ENCODE measurements around the gene BRSK1.
A peak's percentile ranks its signal among the peaks of the same experiment; 100 is the strongest.

BRSK1 gene

GRCh38 chr19:55339105-55339888, 55.5 kb downstream of the BRSK1 start, which contains the start of gene KMT5C:
KMT5C (plus strand) TSS chr19:55339876; CDS start chr19:55341937, 2,061 bp downstream.
- FAIRE-seq, result peak; percentile 100

- FAIRE-seq, result no peak
Measured at GRCh38 chr19:55339889-55340783, 56.3 kb downstream of the BRSK1 start.

- FAIRE-seq, result no peak
Measured at GRCh38 chr19:55340784-55341147, 57.0 kb downstream of the BRSK1 start.

- no peak for FAIRE-seq
Measured at GRCh38 chr19:55341171-55341588, 57.4 kb downstream of the BRSK1 start.

- no peak for FAIRE-seq
Measured at GRCh38 chr19:55341595-55342531, 58.1 kb downstream of the BRSK1 start.

GRCh38 chr19:55344444-55344843, 60.6 kb downstream of the BRSK1 start:
- no peak for FAIRE-seq

GRCh38 chr19:55345101-55345817, 61.5 kb downstream of the BRSK1 start:
- FAIRE-seq, result no peak

- no peak for FAIRE-seq
Measured at GRCh38 chr19:55345818-55346724, 62.3 kb downstream of the BRSK1 start.

- FAIRE-seq, result no peak
Measured at GRCh38 chr19:55346725-55347441, 63.1 kb downstream of the BRSK1 start.

- no peak for FAIRE-seq
Measured at GRCh38 chr19:55347442-55348009, 63.7 kb downstream of the BRSK1 start.

GRCh38 chr19:55348317-55349034, 64.7 kb downstream of the BRSK1 start:
- no peak for FAIRE-seq

- FAIRE-seq, result no peak
Measured at GRCh38 chr19:55350620-55351315, 67.0 kb downstream of the BRSK1 start.

- FAIRE-seq, result no peak
Measured at GRCh38 chr19:55352040-55352439, 68.2 kb downstream of the BRSK1 start.

GRCh38 chr19:55352549-55353145, 68.8 kb downstream of the BRSK1 start:
- FAIRE-seq, result no peak

GRCh38 chr19:55353356-55353802, 69.6 kb downstream of the BRSK1 start:
- FAIRE-seq, result no peak

GRCh38 chr19:55353803-55354697, 70.3 kb downstream of the BRSK1 start:
- FAIRE-seq, result no peak

- FAIRE-seq, result no peak
Measured at GRCh38 chr19:55354698-55355212, 71.0 kb downstream of the BRSK1 start, which contains the start of gene COX6B2. COX6B2 (minus strand) TSS chr19:55354719; CDS start chr19:55354521, 198 bp downstream.

Data from A204.1 (cell line).